Astrocyte (in vitro differentiated cells and primary cell): Measurements from ENCODE around the gene PTPRK. TPM values are rescaled to one million over a fixed set of nuclear protein-coding genes. Genes with fewer than 3 reads are reported as not detected.

Experiments used
- DNase-seq: peaks from one replicate; pipeline ENCODE4 v3.0.0-alpha.2; 2010; ENCODE audit warnings: low read depth
- FAIRE-seq: peaks from 2 replicates; lab custom pipeline; 2011; peaks lifted over from hg19 to GRCh38; lab: Jason Lieb, UNC
- H2AFZ ChIP-seq: 2 replicates; pipeline ENCODE4 v1.6.0; 2012; ENCODE audit warnings: low read depth, low read length, inconsistent platforms
- H3K27ac ChIP-seq: 2 replicates; pipeline ENCODE4 v1.5.1; 2011; ENCODE audit warnings: low read depth, low read length, inconsistent platforms
- H3K27me3 ChIP-seq: 2 replicates; pipeline ENCODE4 v1.6.0; 2011; ENCODE audit warnings: low read length, inconsistent platforms; ENCODE audit not compliant: insufficient read depth
- H3K36me3 ChIP-seq: 2 replicates; pipeline ENCODE4 v1.5.1; 2011; ENCODE audit warnings: low read length, inconsistent platforms; ENCODE audit not compliant: insufficient read depth
- H3K4me1 ChIP-seq: 2 replicates; pipeline ENCODE4 v1.5.1; 2011; ENCODE audit warnings: low read length, inconsistent platforms; ENCODE audit not compliant: insufficient read depth
- H3K4me2 ChIP-seq: 2 replicates; pipeline ENCODE4 v1.6.0; 2012; ENCODE audit warnings: low read length, inconsistent platforms
- H3K4me3 ChIP-seq: 2 replicates; pipeline ENCODE4 v1.5.1; 2011; ENCODE audit warnings: low read depth, mild to moderate bottlenecking, low read length, inconsistent platforms; ENCODE audit not compliant: insufficient read depth
- H3K79me2 ChIP-seq: 2 replicates; pipeline ENCODE4 v1.6.0; 2012; ENCODE audit warnings: mild to moderate bottlenecking, low read length, inconsistent platforms; ENCODE audit not compliant: insufficient read depth
- H3K9ac ChIP-seq: 2 replicates; pipeline ENCODE4 v1.6.0; 2012; ENCODE audit warnings: mild to moderate bottlenecking, low read length, inconsistent platforms
- H3K9me3 ChIP-seq: 2 replicates; pipeline ENCODE4 v1.5.1; 2012; ENCODE audit warnings: low read depth, mild to moderate bottlenecking, low read length, inconsistent platforms; ENCODE audit not compliant: insufficient read depth
- H4K20me1 ChIP-seq: 2 replicates; pipeline ENCODE4 v1.6.0; 2012; ENCODE audit warnings: low read length, inconsistent platforms; ENCODE audit not compliant: insufficient read depth
- H3K27ac Mint-ChIP-seq: one replicate; pipeline ENCODE4 v1.8.0; 2021; ENCODE audit warnings: mild to moderate bottlenecking, mixed read lengths; ENCODE audit not compliant: unreplicated experiment
- H3K27me3 Mint-ChIP-seq: one replicate; pipeline ENCODE4 v1.8.0; 2021; ENCODE audit warnings: low read depth, mixed read lengths; ENCODE audit not compliant: unreplicated experiment
- H3K36me3 Mint-ChIP-seq: one replicate; pipeline ENCODE4 v1.8.0; 2021; ENCODE audit warnings: low read depth, mixed read lengths; ENCODE audit not compliant: unreplicated experiment
- H3K4me1 Mint-ChIP-seq: one replicate; pipeline ENCODE4 v1.8.0; 2021; ENCODE audit warnings: low read depth, mixed read lengths; ENCODE audit not compliant: unreplicated experiment
- H3K4me3 Mint-ChIP-seq: one replicate; pipeline ENCODE4 v1.8.0; 2021; ENCODE audit warnings: mild to moderate bottlenecking, moderate library complexity, mixed read lengths; ENCODE audit not compliant: unreplicated experiment
- H3K9me3 Mint-ChIP-seq: one replicate; pipeline ENCODE4 v1.8.0; 2021; ENCODE audit warnings: mild to moderate bottlenecking, mixed read lengths; ENCODE audit not compliant: unreplicated experiment
- EZH2 ChIP-seq: IDR thresholded peaks from 2 replicates; pipeline ENCODE4 v1.6.1; 2012; ENCODE audit warnings: mild to moderate bottlenecking, low read length, inconsistent platforms; ENCODE audit not compliant: insufficient read depth
- total RNA-seq: library from RNA; stranded (reverse); gene quantifications from 2 replicates; pipeline ENCODE4 v1.2.1, GENCODE V29; 2021
- TF ChIP-seq, protein P1 (sequence below): IDR thresholded peaks from 2 replicates; pipeline ENCODE4 v1.5.1; 2011; ENCODE audit warnings: low read depth, mild to moderate bottlenecking, inconsistent platforms, low read length, moderate library complexity; ENCODE audit not compliant: insufficient read depth

Gene PTPRK
- total RNA-seq, 1 donor from 2014 or later: 159 TPM

DNA sequence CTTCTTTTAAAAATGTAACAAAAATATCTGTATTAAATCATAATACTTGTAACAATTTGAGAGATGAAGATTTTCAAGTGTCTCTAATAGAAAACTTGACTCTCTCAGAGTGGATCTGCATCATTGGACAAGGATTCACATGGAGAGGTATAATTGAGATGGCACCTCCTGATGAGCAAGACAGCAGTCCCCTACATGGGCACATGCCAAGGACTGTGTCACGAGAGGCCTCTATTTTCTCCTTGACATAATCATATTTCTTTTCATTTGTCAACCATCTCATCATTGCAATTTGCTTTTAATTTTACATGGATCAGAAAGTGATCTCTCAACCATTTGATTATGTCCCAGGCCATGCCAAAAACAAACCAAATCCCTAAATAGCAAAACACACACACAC is 412.7 kb downstream of the PTPRK start:
- Mint-ChIP-seq H3K4me1 (peaks cover 9% of the 10 kb centered on the region), H3K36me3 (peaks cover 4% of the 10 kb centered on the region), H3K4me3 (no peak overlapping the region), H3K9me3 (no peaks in the 10 kb centered on the region), H3K27me3 (no peaks in the 10 kb centered on the region), H3K27ac (no peak overlapping the region)
- Histone ChIP-seq H3K4me3 (no peak overlapping the region), H3K4me1 (no peaks in the 10 kb centered on the region), H3K4me2 (no peak overlapping the region), H3K36me3 (no peaks in the 10 kb centered on the region), H4K20me1 (peaks cover 4% of the 10 kb centered on the region), H3K9me3 (no peaks in the 10 kb centered on the region), H3K79me2 (no peaks in the 10 kb centered on the region), H3K27ac (no peak overlapping the region), H3K27me3 (no peaks in the 10 kb centered on the region), H2AFZ (no peak overlapping the region), H3K9ac (no peak overlapping the region)
- TF ChIP-seq, protein P1, sequence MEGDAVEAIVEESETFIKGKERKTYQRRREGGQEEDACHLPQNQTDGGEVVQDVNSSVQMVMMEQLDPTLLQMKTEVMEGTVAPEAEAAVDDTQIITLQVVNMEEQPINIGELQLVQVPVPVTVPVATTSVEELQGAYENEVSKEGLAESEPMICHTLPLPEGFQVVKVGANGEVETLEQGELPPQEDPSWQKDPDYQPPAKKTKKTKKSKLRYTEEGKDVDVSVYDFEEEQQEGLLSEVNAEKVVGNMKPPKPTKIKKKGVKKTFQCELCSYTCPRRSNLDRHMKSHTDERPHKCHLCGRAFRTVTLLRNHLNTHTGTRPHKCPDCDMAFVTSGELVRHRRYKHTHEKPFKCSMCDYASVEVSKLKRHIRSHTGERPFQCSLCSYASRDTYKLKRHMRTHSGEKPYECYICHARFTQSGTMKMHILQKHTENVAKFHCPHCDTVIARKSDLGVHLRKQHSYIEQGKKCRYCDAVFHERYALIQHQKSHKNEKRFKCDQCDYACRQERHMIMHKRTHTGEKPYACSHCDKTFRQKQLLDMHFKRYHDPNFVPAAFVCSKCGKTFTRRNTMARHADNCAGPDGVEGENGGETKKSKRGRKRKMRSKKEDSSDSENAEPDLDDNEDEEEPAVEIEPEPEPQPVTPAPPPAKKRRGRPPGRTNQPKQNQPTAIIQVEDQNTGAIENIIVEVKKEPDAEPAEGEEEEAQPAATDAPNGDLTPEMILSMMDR: no peak
- no peak for TF ChIP-seq EZH2
- FAIRE-seq: no peak
- no peak for DNase-seq

- H2AFZ ChIP-seq: no peak overlapping the region
- H3K27me3 ChIP-seq: no peaks in the 10 kb centered on the region
- no peak overlapping the region for H3K9ac ChIP-seq
- TF ChIP-seq EZH2: no peak
- Mint-ChIP-seq H3K27ac (no peak overlapping the region), H3K27me3 (no peaks in the 10 kb centered on the region), H3K36me3 (peaks cover 4% of the 10 kb centered on the region), H3K9me3 (no peaks in the 10 kb centered on the region), H3K4me3 (no peak overlapping the region), H3K4me1 (peaks cover 10% of the 10 kb centered on the region)
- H4K20me1 ChIP-seq: peaks cover 13% of the 10 kb centered on the region
- H3K4me3 ChIP-seq: no peak overlapping the region
- H3K4me2 ChIP-seq: no peak overlapping the region
- no peaks in the 10 kb centered on the region for H3K9me3 ChIP-seq
- FAIRE-seq (no peak), DNase-seq (no peak)
- no peaks in the 10 kb centered on the region for H3K79me2 ChIP-seq
- H3K36me3 ChIP-seq: no peaks in the 10 kb centered on the region
- no peak overlapping the region for H3K27ac ChIP-seq
- H3K4me1 ChIP-seq: no peaks in the 10 kb centered on the region
These were observed 420.7 kb downstream of the PTPRK start for GRCh38 chr6:128099571-128100197.

- DNase-seq (peak; percentile 52), FAIRE-seq (no peak)
- TF ChIP-seq, protein P1: no peak
- no peak for TF ChIP-seq EZH2
- Mint-ChIP-seq H3K4me3 (no peak overlapping the region), H3K36me3 (no peaks in the 10 kb centered on the region), H3K4me1 (peaks cover 10% of the 10 kb centered on the region), H3K27me3 (no peaks in the 10 kb centered on the region), H3K27ac (no peak overlapping the region), H3K9me3 (no peaks in the 10 kb centered on the region)
- Histone ChIP-seq H3K4me3 (no peak overlapping the region), H3K9ac (no peak overlapping the region), H4K20me1 (peaks cover 9% of the 10 kb centered on the region), H3K9me3 (no peaks in the 10 kb centered on the region), H3K4me2 (no peak overlapping the region), H3K4me1 (no peaks in the 10 kb centered on the region), H3K27me3 (no peaks in the 10 kb centered on the region), H2AFZ (no peak overlapping the region), H3K79me2 (no peaks in the 10 kb centered on the region), H3K27ac (no peak overlapping the region), H3K36me3 (no peaks in the 10 kb centered on the region)
These were observed 422.3 kb downstream of the PTPRK start for GRCh38 chr6:128098000-128098581.
